Activated CD4-positive, CD25-positive, alpha-beta regulatory T cell treated with anti-CD3 and anti-CD28 coated beads, Interleukin-2, amount 50 U/mL, for 72 hours (primary cell): ENCODE results near the gene CAMTA2.
"Not testable (repeated sequence)": the region's sequence is repeated elsewhere in the genome, so short reads cannot be mapped to it uniquely, and the experiment has no call there.

Source experiments
- DNase-seq: peaks from one replicate; pipeline ENCODE4 v3.0.0; 2021

Gene CAMTA2, protein sequence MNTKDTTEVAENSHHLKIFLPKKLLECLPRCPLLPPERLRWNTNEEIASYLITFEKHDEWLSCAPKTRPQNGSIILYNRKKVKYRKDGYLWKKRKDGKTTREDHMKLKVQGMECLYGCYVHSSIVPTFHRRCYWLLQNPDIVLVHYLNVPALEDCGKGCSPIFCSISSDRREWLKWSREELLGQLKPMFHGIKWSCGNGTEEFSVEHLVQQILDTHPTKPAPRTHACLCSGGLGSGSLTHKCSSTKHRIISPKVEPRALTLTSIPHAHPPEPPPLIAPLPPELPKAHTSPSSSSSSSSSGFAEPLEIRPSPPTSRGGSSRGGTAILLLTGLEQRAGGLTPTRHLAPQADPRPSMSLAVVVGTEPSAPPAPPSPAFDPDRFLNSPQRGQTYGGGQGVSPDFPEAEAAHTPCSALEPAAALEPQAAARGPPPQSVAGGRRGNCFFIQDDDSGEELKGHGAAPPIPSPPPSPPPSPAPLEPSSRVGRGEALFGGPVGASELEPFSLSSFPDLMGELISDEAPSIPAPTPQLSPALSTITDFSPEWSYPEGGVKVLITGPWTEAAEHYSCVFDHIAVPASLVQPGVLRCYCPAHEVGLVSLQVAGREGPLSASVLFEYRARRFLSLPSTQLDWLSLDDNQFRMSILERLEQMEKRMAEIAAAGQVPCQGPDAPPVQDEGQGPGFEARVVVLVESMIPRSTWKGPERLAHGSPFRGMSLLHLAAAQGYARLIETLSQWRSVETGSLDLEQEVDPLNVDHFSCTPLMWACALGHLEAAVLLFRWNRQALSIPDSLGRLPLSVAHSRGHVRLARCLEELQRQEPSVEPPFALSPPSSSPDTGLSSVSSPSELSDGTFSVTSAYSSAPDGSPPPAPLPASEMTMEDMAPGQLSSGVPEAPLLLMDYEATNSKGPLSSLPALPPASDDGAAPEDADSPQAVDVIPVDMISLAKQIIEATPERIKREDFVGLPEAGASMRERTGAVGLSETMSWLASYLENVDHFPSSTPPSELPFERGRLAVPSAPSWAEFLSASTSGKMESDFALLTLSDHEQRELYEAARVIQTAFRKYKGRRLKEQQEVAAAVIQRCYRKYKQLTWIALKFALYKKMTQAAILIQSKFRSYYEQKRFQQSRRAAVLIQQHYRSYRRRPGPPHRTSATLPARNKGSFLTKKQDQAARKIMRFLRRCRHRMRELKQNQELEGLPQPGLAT

DNA sequence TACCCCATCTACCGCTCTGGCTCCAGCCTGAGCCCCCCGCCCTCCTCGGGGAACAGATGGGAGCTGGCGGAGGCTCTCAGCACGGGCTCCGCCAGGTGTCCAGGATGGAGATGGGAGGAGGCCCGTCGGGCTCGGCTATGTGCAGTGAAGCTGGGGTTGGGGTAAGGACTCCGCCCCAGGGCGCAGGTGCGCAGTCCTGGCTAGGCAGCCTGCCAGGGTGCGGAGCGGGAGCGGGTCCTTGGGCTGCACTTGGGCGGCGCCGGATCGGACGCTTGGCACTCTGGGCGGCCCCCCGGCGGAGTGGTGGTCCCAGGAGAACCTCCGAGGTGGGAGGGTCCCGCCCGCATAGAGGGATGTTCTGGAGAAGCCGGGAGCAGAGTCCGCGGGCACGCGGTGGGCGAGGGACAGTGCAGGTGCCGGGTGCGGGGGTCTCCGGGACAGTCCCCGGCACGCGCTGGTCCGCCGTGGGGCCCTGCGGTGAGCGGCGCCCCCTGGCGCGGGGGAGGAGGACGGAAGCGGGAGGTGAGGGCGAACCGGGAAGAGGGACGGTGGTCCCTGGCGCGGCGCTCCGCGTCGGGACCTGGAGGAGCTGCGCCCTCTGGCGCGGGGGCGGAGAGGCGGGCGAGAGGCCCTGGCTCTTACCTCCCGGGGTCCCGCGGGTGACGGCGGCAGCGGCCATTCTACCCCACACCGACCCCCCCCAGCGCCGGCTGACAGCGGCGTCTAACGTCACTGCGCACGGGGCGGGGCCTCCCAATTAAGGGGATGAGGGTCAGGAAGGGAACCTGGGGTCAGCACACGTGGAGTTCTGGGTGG lies at the start of gene CAMTA2:
CAMTA2 (minus strand) TSS at position 725 of the 816 bp plus-strand sequence. CDS start 1,453 bp downstream, outside the sequence.
- DNase-seq = peak; percentile 86

DNA sequence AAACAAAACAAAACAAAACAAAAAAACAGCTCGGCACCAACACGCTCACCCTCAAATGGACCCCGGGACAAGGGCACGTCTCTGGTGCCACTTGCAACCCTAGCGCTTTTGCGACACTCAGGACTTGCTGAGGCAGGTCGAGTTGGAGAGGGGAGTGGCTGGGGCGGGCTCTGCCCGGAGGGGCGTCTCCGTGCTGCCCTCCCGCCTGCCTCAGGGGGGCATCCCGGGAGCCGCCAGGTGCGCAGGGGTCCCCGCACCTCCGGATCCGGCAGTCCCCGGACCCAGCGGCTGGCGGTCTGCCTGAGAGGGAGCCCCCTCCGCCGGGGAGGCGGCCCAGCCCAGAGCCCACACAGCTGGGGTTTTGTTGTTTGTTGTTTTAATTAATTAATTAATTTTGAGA lies 47.8 kb upstream of the CAMTA2 start, which contains the start of gene SLC52A1:
SLC52A1 (minus strand) TSS at position 112 of the 400 bp plus-strand sequence. CDS start 820 bp downstream, outside the sequence.
- no peak for DNase-seq

DNA sequence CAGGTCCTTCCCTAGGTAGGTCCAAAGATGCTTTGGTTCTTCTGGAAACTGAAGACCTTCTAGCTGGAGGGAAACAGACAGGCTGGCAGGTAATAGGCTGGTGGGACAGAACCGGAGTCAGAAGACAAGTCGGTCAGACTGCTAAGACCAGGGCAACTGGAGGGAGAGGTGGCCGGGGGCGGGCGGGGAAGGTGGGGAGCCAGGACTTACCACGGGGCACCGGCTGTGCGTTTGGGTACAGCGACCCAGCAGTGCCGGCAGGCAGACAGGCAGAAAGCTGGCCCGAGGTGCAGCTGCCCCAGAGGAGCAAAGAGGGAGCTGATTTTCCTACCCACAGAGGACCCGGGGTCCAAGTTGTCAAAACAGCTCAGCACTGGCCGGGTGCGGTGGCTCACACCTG lies 47.2 kb upstream of the CAMTA2 start:
- DNase-seq = no peak

DNA sequence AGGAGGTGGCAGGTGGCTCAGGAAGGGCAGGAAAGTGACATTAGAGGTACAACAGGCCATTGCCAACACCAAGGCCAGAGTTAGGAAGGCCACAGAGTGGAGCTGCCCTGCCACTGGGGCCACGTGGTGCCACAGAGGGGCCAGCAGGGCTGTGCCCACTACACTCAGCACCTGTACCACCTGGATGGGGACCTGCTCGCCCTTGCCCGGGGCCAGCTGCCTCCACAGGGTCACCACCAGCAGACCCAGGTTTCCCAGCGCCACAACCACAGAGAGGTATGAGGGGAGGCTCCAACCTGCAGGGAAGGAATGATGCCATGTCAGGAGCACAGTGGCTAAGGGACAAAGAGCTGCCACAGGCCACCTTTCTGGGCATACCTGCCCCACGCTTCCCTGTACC lies 46.6 kb upstream of the CAMTA2 start:
- DNase-seq = no peak

DNA sequence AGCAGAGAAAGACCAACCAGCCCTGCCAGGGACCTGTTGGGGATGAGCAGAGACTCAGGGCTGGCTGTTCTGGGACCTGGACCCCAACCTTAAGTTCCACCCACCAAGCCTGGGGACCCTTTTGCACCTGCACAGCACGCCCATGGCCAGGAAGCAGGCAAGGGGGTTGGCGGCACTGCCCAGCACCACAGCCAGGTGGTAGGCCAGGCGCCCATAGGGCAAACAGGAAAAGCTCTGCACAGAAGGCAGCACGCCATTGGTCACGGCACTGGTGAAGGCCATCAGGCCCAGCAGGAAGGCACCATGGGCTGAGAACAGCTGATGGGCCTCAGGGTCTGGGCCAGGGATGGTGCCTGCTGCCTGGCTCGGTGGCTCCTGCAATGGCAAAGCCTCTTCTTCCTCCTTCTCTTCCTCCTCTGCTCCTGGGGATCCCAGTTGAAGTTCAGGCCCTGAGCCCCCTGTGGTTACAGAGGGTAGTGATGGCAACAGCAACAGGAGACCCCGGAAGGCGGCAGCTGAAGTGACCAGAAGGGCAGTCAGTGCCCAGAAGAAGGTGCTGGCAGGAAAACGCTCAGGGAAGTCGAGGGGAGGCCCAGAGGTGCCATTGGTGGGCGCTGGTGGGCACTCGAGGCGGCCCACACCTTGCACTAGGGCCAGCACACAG lies 46.0 kb upstream of the CAMTA2 start:
- DNase-seq = no peak

DNA sequence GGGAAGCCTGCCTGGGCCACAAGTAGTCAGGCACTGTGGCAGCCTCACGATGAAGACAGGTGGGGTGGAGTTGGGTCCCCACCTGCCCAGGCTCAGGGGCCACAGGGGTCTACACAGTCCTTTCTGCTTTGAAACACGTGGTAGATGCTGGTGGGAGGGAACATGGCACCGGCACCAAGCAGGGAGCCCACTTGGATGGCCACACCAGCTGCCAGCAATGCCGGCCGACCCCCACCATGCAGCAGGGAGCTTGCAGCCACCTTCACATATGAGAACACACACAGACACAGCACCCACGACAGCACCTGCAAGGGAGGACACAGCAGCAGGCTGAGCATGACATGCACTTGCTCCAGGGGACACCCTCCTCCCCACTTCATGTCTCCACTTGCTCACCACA lies 45.4 kb upstream of the CAMTA2 start:
- no peak for DNase-seq

DNA sequence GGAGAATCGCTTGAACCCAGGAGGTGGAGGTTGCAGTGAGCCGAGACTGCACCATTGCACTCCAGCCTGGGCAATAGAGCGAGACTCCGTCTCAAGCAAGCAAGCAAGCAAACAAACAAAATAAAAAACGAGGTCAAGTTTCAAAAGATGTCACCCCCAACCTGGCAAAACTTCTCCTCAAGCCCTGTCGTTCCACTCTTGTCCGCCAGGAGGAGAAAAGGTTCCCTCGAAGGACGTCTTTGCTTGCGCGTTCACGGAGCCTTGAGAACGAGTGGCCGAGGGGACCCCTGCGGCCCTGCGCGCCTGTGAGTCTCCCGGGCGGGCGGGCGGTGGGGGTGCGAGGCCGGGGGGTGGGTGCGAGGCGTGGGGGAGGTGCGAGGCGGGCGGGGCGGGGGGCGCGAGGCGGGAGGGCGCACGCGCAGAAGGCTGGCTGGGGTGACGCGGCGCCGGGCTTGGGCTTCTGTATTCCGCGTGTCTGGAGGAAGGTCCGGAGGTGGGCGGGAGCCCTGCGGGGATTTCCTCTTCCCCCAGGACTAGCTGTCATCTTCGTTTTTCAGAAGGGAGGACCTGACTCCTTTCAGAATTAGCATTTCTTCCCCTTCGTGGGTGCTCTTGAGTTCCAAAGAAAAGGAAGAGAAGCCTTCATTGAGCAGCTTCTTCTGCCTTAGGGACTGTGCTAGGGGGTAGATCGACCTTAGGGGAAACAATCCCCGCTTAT lies 44.0 kb upstream of the CAMTA2 start:
- DNase-seq = peak; percentile 81

DNA sequence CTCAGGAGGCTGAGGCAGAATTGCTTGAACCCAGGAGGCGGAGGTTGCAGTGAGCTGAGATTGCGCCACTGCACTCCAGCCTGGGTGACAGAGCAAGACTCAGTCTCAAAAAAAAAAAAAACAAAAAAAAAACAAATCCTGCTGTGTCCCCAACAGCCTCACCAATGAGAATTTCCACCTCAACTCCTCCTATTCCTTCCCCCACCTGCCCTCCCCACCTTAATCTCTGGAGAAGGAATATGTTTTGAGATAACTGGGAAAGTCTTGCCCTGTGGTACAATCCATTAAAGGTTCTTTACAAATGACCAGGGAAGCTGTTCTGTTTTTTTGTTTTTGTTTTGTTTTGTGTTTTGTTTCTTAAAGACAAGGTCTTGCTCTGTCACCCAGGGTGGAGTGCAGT lies 42.7 kb upstream of the CAMTA2 start:
- DNase-seq = not testable (repeated sequence)

DNA sequence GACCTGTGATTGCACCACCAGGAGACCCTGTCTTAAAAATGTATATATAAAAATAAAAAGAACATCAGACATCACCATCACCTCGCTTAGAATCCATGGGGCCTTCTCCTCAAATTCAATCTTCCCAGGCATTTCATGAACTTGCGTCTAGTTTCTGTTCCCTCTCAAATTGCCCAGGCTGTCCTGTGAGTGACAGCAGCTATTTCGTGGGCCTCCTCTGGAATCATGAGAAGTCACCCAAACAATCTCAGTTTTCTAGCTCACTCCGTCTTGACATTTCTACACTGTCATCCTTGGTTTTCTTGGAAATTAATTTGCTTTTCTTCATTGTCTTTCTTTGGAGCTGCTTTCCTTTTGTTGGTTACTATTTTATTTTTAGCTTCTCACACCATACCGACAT lies 40.4 kb upstream of the CAMTA2 start:
- no peak for DNase-seq

DNA sequence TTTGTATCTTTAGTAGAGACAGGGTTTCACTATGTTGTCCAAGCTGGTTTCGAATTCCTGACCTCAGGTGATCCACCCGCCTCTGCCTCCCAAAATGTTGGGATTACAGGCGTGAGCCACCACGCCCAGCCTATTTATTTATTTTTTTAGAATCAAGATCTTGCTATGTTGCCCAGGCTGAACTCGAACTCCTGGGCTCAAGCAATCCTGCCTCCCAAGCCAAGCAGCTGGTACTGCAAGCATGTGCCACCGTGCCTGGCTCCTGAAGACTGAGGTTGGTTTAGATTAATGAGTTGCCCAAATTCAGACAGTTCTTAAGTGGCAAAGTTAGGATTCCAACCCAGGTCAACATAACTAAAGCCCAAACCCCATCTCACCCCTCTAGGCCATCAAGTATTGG lies 39.8 kb upstream of the CAMTA2 start:
- DNase-seq = no peak

DNA sequence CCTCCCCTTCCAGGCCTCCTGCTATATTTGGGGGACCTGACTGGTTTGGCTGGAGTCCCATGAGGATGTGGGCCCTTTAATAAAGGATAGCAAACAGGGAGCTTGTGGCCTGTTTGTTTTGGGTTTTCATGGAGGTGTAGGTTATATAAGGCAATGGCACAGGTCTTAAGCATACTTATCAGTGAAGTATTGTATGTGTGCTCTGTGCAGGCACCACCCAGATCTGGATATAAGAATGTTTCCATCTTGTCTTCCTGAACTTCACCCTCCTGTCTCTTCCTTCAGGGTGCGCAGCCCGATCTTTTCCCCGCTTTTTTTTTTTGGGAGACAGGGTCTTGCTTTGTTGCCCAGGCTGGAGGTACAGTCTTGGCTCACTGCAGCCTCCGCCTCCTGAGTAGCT lies 37.1 kb upstream of the CAMTA2 start:
- DNase-seq = no peak

DNA sequence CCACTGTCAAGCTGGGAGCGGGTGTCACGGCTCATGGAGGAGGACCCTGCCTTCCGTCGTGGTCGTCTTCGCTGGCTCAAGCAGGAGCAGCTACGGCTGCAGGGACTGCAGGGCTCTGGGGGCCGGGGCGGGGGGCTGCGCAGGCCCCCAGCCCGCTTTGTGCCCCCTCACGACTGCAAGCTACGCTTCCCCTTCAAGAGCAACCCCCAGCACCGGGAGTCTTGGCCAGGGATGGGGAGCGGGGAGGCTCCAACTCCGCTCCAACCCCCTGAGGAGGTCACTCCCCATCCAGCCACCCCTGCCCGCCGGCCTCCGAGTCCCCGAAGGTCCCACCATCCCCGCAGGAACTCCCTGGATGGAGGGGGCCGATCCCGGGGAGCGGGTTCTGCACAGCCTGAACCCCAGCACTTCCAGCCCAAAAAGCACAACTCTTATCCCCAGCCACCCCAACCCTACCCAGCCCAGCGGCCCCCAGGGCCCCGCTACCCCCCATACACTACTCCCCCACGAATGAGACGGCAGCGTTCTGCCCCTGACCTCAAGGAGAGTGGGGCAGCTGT lies 36.2 kb upstream of the CAMTA2 start:
- no peak for DNase-seq

DNA sequence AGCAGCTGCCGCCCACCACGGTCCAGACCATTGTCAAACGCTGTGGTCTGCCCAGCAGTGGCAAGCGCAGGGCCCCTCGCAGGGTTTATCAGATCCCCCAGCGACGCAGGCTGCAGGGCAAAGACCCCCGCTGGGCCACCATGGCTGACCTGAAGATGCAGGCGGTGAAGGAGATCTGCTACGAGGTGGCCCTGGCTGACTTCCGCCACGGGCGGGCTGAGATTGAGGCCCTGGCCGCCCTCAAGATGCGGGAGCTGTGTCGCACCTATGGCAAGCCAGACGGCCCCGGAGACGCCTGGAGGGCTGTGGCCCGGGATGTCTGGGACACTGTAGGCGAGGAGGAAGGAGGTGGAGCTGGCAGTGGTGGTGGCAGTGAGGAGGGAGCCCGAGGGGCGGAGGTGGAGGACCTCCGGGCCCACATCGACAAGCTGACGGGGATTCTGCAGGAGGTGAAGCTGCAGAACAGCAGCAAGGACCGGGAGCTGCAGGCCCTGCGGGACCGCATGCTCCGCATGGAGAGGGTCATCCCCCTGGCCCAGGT lies 34.8 kb upstream of the CAMTA2 start:
- no peak for DNase-seq

DNA sequence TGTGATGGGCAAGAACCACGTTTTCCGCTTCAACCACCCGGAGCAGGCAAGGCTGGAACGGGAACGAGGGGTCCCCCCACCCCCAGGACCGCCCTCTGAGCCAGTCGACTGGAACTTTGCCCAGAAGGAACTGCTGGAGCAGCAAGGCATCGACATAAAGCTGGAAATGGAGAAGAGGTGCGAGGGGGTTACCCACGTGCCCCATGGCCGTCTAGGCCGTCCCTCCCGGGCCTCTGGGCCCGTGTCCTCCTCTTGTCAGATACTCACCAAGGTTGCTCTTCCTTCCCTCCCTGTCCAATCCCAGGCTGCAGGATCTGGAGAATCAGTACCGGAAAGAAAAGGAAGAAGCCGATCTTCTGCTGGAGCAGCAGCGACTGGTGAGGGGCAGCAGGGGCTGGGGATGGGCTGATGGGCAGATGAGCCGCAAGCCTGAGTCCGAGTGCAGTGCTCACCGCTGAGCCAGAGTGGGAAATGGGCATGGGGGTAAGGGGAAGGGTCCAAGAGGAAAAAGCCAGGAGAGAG lies 33.1 kb upstream of the CAMTA2 start:
- no peak for DNase-seq

DNA sequence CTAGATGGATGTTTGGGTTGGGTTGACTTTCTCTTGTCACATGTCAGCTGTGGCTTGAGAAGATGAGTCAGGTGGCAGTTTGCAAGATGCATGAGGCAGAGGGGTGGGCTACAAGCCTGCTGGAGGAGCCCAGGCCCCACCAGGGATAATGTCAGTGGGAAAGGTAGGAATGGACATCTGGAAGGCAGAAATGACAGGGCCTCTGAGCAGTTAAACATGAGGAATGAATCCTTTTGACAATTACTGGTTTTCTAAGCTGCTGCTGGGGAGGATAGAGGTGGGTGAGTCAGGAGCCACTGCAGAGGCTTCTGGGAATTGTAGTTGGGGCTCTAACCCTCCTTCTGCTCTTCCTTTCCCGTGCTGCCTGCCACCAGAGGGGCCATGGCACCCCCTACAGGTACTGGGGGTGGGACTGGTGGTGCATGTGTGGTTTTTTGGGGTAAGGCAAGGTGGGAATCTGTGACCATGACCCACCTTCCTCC lies 32.0 kb upstream of the CAMTA2 start:
- no peak for DNase-seq

DNA sequence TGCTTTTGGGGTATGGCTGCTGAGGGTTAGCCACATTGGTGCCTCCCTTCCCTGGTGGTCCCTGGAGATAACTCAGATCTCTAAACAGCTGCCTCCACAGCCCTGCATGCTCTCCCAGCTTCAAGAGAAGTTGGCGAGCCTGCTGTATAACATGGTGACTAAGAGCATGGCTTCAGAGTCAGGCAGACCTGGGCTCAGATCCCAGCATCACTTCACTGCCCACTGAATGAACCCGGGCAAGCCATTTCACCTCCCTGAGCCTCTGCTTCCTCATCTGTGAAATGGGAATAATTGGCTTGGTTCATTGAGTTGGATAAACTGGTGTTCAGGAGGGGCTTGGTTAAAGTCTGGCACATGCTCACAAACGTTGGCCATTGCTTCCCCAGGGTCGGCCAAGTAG lies 26.9 kb upstream of the CAMTA2 start:
- DNase-seq = no peak

DNA sequence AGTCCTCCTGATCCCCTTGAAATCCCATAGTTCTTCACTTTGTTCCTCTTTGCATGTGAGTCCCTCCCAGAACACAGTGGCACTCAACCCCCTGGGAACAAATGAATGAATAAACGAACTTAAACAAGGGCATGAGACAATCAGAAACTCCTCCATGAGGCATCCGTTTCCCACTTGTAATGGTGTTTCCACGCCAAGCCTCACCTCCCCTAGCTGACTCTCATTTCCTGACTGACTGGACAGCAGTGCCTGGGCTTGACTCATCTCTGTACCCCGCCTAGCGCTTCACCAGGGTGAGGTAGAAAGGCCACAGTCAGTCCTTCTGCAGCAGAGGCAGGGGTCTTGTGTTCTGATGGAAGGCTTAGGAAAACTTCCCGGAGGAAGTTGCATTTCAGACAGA lies 24.5 kb upstream of the CAMTA2 start:
- DNase-seq = no peak

DNA sequence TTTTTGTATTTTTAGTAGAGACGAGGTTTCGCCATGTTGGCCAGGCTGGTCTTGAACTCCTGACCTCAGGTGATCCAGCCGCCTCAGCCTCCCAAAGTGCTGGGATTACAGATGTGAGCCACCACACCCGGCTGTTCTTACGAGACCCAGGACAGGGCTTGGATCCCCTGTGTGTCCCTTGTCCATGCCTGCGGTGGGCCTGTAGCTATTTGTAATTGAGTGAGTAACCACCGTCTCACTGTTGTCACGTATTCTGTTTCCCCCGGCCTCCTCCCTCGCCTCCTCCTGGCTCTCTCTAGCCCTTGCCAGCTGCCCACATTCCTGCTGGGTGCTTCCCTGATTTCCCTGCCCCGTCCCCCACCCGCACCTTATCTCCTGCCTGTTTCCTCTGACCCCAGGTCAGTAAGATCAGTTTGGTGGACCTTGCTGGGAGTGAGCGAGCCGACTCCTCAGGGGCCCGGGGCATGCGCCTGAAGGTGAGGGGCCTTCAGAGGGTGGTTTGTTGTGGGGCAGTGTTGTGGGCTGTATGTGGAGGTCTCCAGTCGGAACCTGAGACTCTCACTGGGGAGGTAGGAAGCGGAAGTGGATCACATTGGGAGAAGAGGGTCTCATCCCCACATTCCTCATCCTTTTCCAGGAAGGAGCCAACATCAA lies 15.9 kb upstream of the CAMTA2 start:
- DNase-seq = no peak

DNA sequence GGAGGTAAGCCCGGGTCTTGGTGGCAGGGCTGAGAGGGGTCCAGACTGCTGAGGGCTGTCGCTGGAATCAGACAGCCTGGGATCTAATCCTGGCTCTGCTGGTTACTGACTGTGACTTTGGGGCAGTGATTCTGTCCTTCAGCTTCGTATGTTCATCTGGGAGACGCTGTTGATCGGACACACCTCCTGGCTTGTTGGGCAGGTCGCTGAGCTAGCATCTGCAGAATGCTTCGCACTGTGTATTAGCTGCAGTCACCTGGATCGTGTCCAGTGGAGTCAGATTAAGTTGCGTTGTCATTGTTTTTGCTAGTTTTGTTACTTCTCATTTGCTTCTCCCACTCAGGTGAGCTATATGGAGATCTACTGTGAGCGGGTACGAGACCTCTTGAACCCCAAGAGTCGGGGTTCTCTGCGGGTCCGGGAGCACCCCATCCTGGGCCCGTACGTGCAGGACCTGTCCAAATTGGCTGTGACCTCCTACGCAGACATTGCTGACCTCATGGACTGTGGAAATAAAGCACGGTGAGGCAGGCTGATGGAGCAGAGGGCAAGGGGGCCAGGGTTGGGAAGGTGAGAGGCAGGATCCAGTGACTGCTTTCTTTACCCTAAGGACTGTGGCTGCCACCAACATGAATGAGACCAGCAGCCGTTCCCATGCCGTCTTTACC lies 14.8 kb upstream of the CAMTA2 start:
- no peak for DNase-seq
